ENCODE results near the gene AMN.

AMN gene

GRCh38 chr14:102966681-102967505 is 44.4 kb downstream of the AMN start:
- DNase-seq (ENCODE audit: low spot score) = no peak

GRCh38 chr14:102967506-102967795 is 45.0 kb downstream of the AMN start:
- DNase-seq (ENCODE audit: low spot score) = no peak

GRCh38 chr14:102968306-102968705 is 45.8 kb downstream of the AMN start:
- DNase-seq (ENCODE audit: low spot score) = no peak

- no peak for DNase-seq (ENCODE audit: low spot score)
Measured at GRCh38 chr14:102969060-102969791, 46.8 kb downstream of the AMN start.

GRCh38 chr14:102969901-102970300 is 47.4 kb downstream of the AMN start:
- no peak for DNase-seq (ENCODE audit: low spot score)

- DNase-seq (ENCODE audit: low spot score) = no peak
Measured at GRCh38 chr14:102970496-102970895, 48.0 kb downstream of the AMN start.

- no peak for DNase-seq (ENCODE audit: low spot score)
Measured at GRCh38 chr14:102971314-102971713, 48.9 kb downstream of the AMN start.

GRCh38 chr14:102971836-102972606 is 49.6 kb downstream of the AMN start:
- DNase-seq (ENCODE audit: low spot score) = no peak

GRCh38 chr14:102973706-102974285 is 51.3 kb downstream of the AMN start:
- no peak for DNase-seq (ENCODE audit: low spot score)

- DNase-seq (ENCODE audit: low spot score) = no peak
Measured at GRCh38 chr14:102975662-102976061, 53.2 kb downstream of the AMN start.

- DNase-seq (ENCODE audit: low spot score) = no peak
Measured at GRCh38 chr14:102977475-102977874, 55.0 kb downstream of the AMN start.

GRCh38 chr14:102979406-102979805 is 56.9 kb downstream of the AMN start:
- no peak for DNase-seq (ENCODE audit: low spot score)

- DNase-seq (ENCODE audit: low spot score) = no peak
Measured at GRCh38 chr14:102980409-102980810, 57.9 kb downstream of the AMN start.
